HG03565 (cell line): Measurements from ENCODE around the gene AFF4.
A peak's percentile ranks its signal among the peaks of the same experiment; 100 is the strongest.

Experiments used
- ATAC-seq: cut with Tn5 transposase; IDR thresholded peaks from one replicate; pipeline ENCODE4 v1.9.1; 2021; ENCODE audit warnings: mild to moderate bottlenecking, moderate library complexity; ENCODE audit not compliant: unreplicated experiment

AFF4 gene

DNA sequence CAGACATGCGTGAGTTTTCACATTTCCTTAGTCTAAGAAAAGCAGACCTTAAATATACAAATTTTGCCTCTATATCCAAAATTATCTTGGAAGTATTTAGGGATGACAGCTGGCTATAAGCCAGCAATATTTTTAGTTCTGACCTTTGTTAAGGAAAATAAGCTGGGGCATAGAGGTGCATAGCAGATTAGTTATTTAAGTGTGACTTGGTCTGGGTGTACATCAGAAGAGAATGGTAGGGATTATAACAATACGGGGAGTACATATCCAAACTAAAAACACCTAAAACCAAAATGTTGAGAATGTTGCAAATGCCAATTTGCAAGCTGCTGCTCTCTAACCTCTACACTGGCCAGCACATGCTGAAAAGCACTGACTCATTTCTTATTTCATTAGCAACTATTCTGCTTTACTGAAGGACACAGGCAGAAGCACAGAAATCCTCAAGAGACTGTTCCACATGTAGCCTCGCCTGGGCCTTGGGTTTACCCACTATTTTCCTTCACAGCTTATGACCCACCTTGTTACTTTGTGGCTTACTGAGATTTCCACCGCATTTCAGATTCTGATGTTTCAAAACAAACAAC is 67.6 kb downstream of the AFF4 start:
- no peak for ATAC-seq

DNA sequence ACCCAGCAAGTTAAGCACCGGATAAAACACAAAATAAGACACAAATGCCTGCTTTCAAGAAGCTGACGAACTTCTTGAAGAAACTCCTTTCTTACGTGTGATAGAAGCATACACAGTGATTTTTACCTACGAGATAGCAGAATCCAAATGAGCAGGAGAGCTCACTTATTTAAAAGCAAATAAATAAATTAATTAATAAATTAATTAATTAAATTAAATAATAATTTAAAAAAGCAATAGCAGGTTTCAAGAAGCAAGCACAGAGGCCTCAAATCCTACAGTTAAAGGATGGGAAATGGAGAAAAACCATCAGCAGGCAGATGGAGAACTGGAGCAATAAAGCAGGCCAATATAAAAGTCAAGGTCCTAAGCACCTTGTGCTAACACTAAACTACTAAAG is 72.6 kb downstream of the AFF4 start:
- no peak for ATAC-seq

DNA sequence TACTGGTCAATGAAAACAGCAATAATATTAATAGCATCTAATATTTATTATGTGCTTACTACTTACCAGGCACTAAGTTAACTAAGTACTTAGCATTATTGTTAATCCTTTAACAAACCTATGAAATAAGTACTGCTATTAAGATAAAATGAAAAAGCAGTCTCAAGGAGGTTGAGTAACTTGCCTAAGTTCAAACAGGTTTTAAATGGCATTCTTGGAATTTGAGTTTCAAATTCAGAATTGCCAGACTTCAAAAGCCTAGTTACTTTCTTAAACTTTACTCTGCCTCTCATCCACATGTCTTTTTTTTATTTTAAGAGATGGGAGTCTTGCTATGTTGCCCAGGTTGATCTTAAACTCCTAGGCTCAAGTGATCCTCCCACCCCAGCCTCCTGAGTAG is 73.9 kb downstream of the AFF4 start:
- no peak for ATAC-seq

- no peak for ATAC-seq
Observed at GRCh38 chr5:132887283-132887682, 76.2 kb downstream of the AFF4 start.

- ATAC-seq: no peak
Observed at GRCh38 chr5:132886064-132886823, 77.2 kb downstream of the AFF4 start.

- no peak for ATAC-seq
Observed at GRCh38 chr5:132884548-132884947, 78.9 kb downstream of the AFF4 start.

DNA sequence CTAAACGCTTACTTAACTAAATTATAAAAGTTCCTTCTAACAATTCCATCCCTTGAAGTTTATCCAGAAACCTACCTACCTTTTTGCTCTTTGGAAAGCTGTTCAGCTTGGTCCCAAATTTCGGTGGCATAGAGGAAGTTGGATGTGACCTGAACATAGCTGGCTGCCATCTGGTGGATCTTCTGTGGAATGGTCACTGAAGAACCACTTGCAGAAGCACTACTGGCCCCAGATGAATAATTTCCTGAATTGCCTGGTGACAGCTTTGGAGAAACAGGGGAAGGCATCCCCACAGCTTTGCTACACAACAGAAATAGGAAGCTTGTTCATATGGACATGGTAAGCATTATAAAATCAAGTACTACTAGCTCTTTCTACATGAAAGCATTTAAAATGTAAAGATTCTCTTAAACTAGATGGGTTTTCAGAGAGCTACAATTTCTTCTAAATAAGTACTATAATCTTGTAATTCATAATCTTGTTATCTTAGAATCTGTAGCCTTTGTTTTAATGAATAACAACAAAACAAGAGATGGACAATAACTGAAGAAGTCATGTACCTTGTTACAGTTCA is 80.1 kb downstream of the AFF4 start:
- no peak for ATAC-seq

DNA sequence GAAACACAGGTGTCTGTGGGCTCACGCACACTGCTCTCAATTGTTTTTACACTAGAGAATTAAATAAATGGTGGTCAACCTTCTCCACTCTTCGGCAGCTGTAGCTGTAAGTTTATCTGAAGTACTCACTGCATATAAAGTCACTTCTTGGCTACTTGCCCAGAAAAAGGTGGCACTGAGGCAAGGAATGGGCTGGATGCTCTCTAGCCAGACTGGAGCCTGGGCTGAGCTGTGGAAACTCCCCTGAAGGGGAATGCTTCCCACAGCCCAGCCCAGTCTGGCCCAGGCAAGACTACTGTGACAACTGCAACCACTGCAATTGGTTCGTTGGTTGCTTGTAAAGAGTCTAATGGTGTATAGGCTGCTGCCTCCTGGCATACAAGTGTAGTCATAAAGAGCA is 85.5 kb downstream of the AFF4 start:
- no peak for ATAC-seq

GRCh38 chr5:132877466-132877865 is 86.0 kb downstream of the AFF4 start:
- no peak for ATAC-seq

GRCh38 chr5:132876020-132876759 is 87.2 kb downstream of the AFF4 start:
- no peak for ATAC-seq

GRCh38 chr5:132873930-132874271 is 89.5 kb downstream of the AFF4 start:
- no peak for ATAC-seq

- ATAC-seq: no peak
Observed at GRCh38 chr5:132873119-132873929, 90.1 kb downstream of the AFF4 start, which contains the start of gene LEAP2. Gene LEAP2, plus strand, starts transcription at chr5:132873668. Its CDS starts 27 bp downstream, at chr5:132873695.

DNA sequence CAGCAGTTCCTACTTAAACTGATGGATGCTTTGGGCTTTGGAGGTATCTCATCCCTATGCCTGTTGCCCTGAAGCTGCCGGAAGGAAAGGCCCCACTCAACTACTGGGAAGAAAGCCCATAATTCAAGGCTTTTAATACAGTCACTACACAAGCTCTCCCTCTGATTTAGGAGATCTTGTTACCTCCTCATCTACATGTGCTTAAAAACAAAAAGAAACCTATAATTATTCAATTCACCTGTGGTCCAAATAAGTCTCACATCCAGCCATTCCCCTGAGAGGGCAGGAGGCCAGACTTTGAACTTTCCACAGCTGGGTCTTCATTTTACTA is 90.7 kb downstream of the AFF4 start:
- ATAC-seq: no peak

GRCh38 chr5:132871459-132872284 is 91.8 kb downstream of the AFF4 start:
- ATAC-seq: no peak

GRCh38 chr5:132870801-132871200 is 92.6 kb downstream of the AFF4 start:
- no peak for ATAC-seq

GRCh38 chr5:132868754-132869153 is 94.7 kb downstream of the AFF4 start:
- no peak for ATAC-seq

GRCh38 chr5:132867046-132867451 is 96.4 kb downstream of the AFF4 start:
- ATAC-seq: no peak

GRCh38 chr5:132866342-132867045 is 96.9 kb downstream of the AFF4 start, which contains the start of the genes GDF9 and UQCRQ:
Gene GDF9, minus strand, starts transcription at chr5:132866469. Its CDS starts 1,936 bp downstream, at chr5:132864533.
Gene UQCRQ, plus strand, starts transcription at chr5:132866642. Its CDS starts 240 bp downstream, at chr5:132866882.
- ATAC-seq: peak; percentile 96

DNA sequence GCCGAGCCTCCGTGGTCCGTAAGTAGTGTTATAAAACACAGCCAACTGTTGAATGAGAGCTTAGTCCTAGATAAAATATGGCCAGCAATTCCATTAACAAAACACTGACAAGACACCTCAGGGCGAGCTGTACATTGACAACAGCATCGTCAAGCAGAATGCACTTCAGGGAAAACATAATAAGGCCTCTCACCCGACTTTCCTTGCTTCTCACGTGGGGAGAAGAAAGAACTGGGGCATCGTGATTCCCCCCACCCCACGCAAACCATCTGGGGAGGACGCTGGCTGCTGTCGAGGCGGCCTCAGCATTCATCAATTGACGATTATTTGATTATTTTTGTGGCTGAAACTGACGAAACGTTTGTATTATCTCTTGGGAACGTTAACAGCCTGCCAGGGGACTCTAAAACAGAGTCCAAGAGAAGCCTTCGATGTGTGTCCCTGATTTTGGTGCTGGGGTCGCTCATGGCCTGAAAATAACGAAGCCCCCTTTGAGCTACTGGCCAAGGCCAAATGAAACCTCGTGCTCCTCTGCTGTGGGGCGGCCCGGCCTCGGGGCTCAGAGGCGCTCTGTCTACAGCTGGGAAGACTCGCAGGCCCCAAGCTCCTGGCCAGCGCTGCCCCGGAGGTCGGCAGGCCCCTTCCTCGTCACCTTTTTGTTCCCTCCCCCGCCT is 97.6 kb downstream of the AFF4 start:
- peak; percentile 2 for ATAC-seq
